Thyroid gland (tissue), 4 donors: ENCODE results near the gene TTC5. TPM values are rescaled to one million over a fixed set of nuclear protein-coding genes. Genes with fewer than 3 reads are reported as not detected.
"Not testable (repeated sequence)": the region's sequence is repeated elsewhere in the genome, so short reads cannot be mapped to it uniquely, and the experiment has no call there.

ENCODE experiments used
- DNase-seq, 2 donors: peaks; one replicate each; pipeline ENCODE4 v3.0.0-alpha.2; 2019
- H3K27ac ChIP-seq, 3 donors: fragments of 200-600 bp; sonication (generic); 1 replicate in 2 of 3; 2 replicates in 1 of 3; pipeline ENCODE4 v1.5.1; 2016 to 2019; ENCODE audit warnings: mild to moderate bottlenecking in 1 of 3, moderate library complexity in 1 of 3
- H3K27me3 ChIP-seq: fragments of 200-600 bp; sonication (generic); one replicate; pipeline ENCODE4 v1.5.1; 2019
- H3K36me3 ChIP-seq, 2 donors: fragments of 200-600 bp; sonication (generic); one replicate each; pipeline ENCODE4 v1.5.1; 2016 to 2019
- H3K4me1 ChIP-seq, 2 donors: fragments of 200-600 bp; sonication (generic); one replicate each; pipeline ENCODE4 v1.5.1; 2017 to 2019
- H3K4me3 ChIP-seq, 3 donors: fragments of 200-600 bp; sonication (generic); replicated peaks in 1 of 3; 1 replicate in 2 of 3; 2 replicates in 1 of 3; pipeline ENCODE4 v1.5.1; 2016; ENCODE audit warnings: mild to moderate bottlenecking in 1 of 3
- H3K9me3 ChIP-seq: fragments of 200-600 bp; sonication (generic); one replicate; pipeline ENCODE4 v1.5.1; 2017
- POLR2A ChIP-seq, 2 donors: fragments of 450-650 bp; IDR thresholded peaks; one replicate each; pipeline ENCODE4 v1.6.1; 2017; ENCODE audit warnings: antibody characterized with exemption in 2 of 2, mild to moderate bottlenecking in 2 of 2, moderate library complexity in 1 of 2
- WGBS, 2 donors: methylation state at CpG; one replicate each; pipeline ENCODE4 v1.1.5; 2017; 5-methylcytosine and 5-hydroxymethylcytosine counted together
- intact Hi-C: fragments of 100-400 bp; cut with DNase I; formaldehyde crosslinking; loops from one replicate; pipeline ENCODE4 v1.15.1; 2023
- total RNA-seq, 4 donors: library from RNA; depleted of rRNA; stranded (reverse); fragments of >200 nt; gene quantifications; one replicate each; pipeline ENCODE4 v1.2.3, GENCODE V29; 2016
- TF ChIP-seq, protein P1 (sequence below), 6 experiments: fragments of 200-600 bp in 3 of 6; fragments of 450-650 bp in 3 of 6; sonication (generic) in 3 of 6; IDR thresholded peaks; one replicate each; pipeline ENCODE4 v1.5.1; 2016 to 2019; ENCODE audit warnings: antibody characterized with exemption in 6 of 6, mild to moderate bottlenecking in 2 of 6, inconsistent platforms in 1 of 6, moderate library complexity in 1 of 6

TTC5 gene
- total RNA-seq, 4 donors from 2014 or later, result 15.9 to 44.2 (median 19.2) TPM

DNA sequence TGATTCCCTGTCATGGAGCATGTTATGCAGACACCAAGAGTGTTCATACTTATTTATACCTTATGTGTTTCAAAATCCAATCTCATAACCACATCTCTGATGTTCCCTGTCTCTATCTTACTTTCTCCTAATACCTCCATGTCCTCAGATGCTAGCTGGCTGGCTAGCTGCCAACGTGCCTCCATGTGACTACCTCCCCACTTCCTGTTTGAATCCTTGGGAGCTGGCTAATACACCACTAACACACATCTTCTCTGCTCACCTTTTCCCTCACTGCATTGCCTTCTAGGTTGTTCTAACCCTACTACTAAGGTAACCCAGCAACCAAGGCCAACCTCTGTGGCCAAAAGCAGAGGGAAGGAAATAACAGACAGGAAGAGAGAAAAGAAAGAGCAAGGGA, 27.3 kb downstream of the TTC5 start:
- H3K27me3 ChIP-seq, result no peaks in the 10 kb centered on the region
- no peaks in the 10 kb centered on the region for H3K36me3 ChIP-seq
- intact Hi-C loops, result no loop called here
- TF ChIP-seq, protein P1, sequence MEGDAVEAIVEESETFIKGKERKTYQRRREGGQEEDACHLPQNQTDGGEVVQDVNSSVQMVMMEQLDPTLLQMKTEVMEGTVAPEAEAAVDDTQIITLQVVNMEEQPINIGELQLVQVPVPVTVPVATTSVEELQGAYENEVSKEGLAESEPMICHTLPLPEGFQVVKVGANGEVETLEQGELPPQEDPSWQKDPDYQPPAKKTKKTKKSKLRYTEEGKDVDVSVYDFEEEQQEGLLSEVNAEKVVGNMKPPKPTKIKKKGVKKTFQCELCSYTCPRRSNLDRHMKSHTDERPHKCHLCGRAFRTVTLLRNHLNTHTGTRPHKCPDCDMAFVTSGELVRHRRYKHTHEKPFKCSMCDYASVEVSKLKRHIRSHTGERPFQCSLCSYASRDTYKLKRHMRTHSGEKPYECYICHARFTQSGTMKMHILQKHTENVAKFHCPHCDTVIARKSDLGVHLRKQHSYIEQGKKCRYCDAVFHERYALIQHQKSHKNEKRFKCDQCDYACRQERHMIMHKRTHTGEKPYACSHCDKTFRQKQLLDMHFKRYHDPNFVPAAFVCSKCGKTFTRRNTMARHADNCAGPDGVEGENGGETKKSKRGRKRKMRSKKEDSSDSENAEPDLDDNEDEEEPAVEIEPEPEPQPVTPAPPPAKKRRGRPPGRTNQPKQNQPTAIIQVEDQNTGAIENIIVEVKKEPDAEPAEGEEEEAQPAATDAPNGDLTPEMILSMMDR (IDR thresholded peaks at IDR 0.05), result no peak
- no peak for TF ChIP-seq POLR2A (IDR thresholded peaks at IDR 0.05)
- no peaks in the 10 kb centered on the region for H3K9me3 ChIP-seq
- 53 to 59% methylated on average over 1 of the region's 1 CpG for WGBS, 2 donors
- peak; percentile 8 to 17 for DNase-seq
- no peaks in the 10 kb centered on the region for H3K4me1 ChIP-seq
- H3K27ac ChIP-seq, result no peak overlapping the region
- no peak overlapping the region for H3K4me3 ChIP-seq

DNA sequence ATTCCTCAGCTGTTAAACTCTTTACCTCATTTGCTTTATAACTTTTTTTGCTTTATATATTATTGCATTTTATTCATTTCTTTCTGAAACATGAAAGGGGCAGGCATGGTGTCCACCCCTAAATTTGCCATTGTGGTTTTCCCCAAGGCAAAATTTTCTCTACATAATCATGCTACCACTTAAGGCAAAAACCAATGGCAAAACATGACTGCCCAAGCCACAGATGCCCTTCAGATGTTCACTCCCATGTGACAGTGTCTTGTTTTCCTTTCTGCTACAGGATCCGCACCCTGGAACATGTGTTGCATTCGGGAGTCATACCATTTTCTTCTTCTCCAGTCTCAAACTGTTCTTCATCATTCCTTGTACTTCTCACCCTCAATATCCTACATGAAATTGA, 28.3 kb downstream of the TTC5 start:
- no peak overlapping the region for H3K27ac ChIP-seq
- 97% methylated on average over 2 of the region's 2 CpGs for WGBS, 2 donors
- no peaks in the 10 kb centered on the region for H3K4me1 ChIP-seq
- DNase-seq, result no peak
- intact Hi-C loops, result no loop called here
- TF ChIP-seq, protein P1 (IDR thresholded peaks at IDR 0.05), result no peak
- no peak for TF ChIP-seq POLR2A (IDR thresholded peaks at IDR 0.05)
- H3K27me3 ChIP-seq, result no peaks in the 10 kb centered on the region
- no peak overlapping the region for H3K4me3 ChIP-seq
- no peaks in the 10 kb centered on the region for H3K9me3 ChIP-seq
- H3K36me3 ChIP-seq, result no peaks in the 10 kb centered on the region

DNA sequence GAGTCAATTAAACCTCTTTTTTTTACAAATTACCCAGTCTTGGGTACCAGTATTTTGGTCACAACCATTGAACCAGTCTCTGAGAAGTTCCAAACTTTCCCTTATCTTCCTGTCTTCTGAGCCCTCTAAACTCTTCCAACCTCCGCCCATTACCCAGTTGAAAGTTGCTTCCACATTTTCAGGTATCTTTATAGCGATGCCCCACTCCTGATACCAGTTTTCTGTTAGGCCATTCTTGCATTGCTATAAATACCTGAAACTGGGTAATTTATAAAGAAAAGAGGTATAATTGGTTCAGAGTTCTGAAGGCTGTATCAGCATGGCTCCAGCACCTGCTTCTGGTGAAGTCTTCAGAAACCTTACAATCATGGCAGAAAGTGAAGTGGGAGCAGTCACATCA, 31.7 kb downstream of the TTC5 start:
- intact Hi-C loops, result no loop called here
- H3K4me3 ChIP-seq, result no peak overlapping the region
- no peaks in the 10 kb centered on the region for H3K36me3 ChIP-seq
- no peaks in the 10 kb centered on the region for H3K27me3 ChIP-seq
- H3K4me1 ChIP-seq, result no peaks in the 10 kb centered on the region
- no peak for DNase-seq
- no peak overlapping the region for H3K27ac ChIP-seq
- H3K9me3 ChIP-seq, result no peaks in the 10 kb centered on the region
- TF ChIP-seq, protein P1 (IDR thresholded peaks at IDR 0.05), result no peak
- TF ChIP-seq POLR2A (IDR thresholded peaks at IDR 0.05), result no peak
- WGBS, 2 donors, result 98 to 99% methylated on average over 2 of the region's 2 CpGs

DNA sequence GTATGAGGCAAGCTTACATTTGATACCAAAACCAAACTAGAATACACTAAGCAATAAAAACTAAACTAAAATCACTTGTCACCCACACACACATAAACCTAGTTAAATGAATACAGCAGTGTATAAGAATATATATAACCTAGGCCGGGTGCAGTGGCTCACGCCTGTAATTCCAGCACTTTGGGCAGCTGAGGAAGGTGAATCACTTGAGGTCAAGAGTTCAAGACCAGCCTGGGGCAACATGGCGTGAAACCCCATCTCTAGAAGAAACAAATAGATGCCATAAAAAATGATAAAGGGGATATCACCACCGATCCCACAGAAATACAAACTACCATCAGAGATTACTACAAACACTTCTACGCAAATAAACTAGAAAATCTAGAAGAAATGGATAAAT, 41.4 kb downstream of the TTC5 start:
- H3K9me3 ChIP-seq, DNase-seq, H3K4me3 ChIP-seq, H3K4me1 ChIP-seq, H3K27me3 ChIP-seq, H3K36me3 ChIP-seq, intact Hi-C loops, H3K27ac ChIP-seq: not testable (repeated sequence)
- 93 to 95% methylated on average over 5 of the region's 5 CpGs for WGBS, 2 donors

DNA sequence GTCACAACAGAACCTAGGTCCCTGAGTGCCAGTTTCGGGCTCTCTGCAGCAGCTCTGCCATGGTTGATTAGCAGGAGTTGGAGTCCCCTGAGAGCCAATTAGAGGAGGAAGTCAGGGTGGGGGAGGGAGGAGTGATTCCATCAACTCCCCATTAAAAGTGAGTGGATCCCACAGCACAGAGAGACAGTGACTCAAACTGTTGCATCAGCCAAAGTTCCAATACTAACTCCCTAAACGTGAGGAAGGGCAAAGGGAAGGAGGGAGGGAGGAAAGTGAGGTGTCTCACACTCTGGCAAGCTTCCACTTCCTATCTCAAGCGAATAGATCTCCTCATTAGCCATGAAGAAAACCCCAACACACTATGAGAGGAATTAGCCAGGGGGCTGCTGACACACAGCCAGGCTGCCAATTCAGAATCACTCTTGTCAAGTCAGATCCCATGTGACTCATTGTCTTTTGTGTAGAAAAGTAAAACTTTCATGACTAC, 43.1 kb downstream of the TTC5 start:
- no peaks in the 10 kb centered on the region for H3K36me3 ChIP-seq
- no peak overlapping the region for H3K27ac ChIP-seq
- 40 to 46% methylated on average over 3 of the region's 3 CpGs for WGBS, 2 donors
- no peaks in the 10 kb centered on the region for H3K27me3 ChIP-seq
- H3K4me3 ChIP-seq, result no peak overlapping the region
- TF ChIP-seq, protein P1 (IDR thresholded peaks at IDR 0.05), result no peak
- TF ChIP-seq POLR2A (IDR thresholded peaks at IDR 0.05), result no peak
- DNase-seq, result no peak
- intact Hi-C loops, result no loop called here
- no peaks in the 10 kb centered on the region for H3K9me3 ChIP-seq
- H3K4me1 ChIP-seq, result no peaks in the 10 kb centered on the region
